ENCODE measurements around the gene PLEKHA5. TPM values are rescaled to one million over a fixed set of nuclear protein-coding genes. Genes with fewer than 3 reads are reported as not detected.
A peak's percentile ranks its signal among the peaks of the same experiment; 100 is the strongest.

The PLEKHA5 gene
- total and polyA plus RNA-seq, 4 donors, result 4.9 to 88.5 (median 20.9) TPM

DNA sequence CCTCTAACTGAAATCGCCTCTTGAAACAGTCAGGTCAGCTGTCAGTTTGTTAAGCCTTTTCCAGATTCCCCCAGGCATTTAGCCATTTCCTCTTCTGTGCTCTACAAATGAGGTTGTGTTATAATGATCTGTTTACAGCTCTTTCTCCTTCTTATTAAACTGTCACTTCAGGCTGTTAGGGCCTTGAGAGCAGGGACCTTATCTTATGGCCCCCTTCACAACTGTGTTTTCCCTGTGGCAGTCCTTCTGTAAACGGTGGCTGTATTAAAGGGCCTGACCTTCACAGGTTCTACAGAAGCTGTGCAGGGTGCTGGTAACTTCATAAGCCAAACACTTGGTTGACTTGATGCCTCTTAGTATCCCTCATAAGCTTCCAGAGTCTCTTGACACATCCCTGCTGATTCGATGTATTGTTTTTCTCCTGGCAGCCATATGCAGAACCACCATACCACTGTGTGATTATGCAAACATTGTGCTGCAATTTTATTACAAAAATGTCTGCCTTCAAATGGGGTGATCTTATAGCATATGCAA is 104.7 kb downstream of the PLEKHA5 start:
- Histone ChIP-seq H3K27ac (ENCODE audit: low read depth in 1 of 2, low read length in 1 of 2) (peak overlapping the region; percentile 52 to 75), H3K9me3 (ENCODE audit: control insufficient read depth in 4 of 4, insufficient read depth in 3 of 4, low read length in 3 of 4) (no peaks in the 10 kb centered on the region), H3K36me3 (ENCODE audit: control insufficient read depth in 4 of 4, insufficient read depth in 4 of 4, low read length in 4 of 4) (peaks cover 0 to 4% (median 0%) of the 10 kb centered on the region in 4 donors), H3K9ac (ENCODE audit: insufficient read depth in 1 of 2, low read length in 2 of 2) (no peak overlapping the region), H3K4me1 (ENCODE audit: control insufficient read depth in 5 of 5, insufficient read depth in 5 of 5, low read length in 5 of 5) (peaks cover 0 to 19% (median 12%) of the 10 kb centered on the region in 5 donors), H3K27me3 (ENCODE audit: control insufficient read depth in 3 of 3, insufficient read depth in 3 of 3, low read length in 2 of 3) (no peaks in the 10 kb centered on the region), H3K4me3 (no peak overlapping the region)
- TF ChIP-seq, protein P1, sequence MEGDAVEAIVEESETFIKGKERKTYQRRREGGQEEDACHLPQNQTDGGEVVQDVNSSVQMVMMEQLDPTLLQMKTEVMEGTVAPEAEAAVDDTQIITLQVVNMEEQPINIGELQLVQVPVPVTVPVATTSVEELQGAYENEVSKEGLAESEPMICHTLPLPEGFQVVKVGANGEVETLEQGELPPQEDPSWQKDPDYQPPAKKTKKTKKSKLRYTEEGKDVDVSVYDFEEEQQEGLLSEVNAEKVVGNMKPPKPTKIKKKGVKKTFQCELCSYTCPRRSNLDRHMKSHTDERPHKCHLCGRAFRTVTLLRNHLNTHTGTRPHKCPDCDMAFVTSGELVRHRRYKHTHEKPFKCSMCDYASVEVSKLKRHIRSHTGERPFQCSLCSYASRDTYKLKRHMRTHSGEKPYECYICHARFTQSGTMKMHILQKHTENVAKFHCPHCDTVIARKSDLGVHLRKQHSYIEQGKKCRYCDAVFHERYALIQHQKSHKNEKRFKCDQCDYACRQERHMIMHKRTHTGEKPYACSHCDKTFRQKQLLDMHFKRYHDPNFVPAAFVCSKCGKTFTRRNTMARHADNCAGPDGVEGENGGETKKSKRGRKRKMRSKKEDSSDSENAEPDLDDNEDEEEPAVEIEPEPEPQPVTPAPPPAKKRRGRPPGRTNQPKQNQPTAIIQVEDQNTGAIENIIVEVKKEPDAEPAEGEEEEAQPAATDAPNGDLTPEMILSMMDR (IDR thresholded peaks at IDR 0.05; ENCODE audit: control extremely low read depth, extremely low read depth), result no peak
- 27 to 39% methylated on average over 3 of the region's 3 CpGs for WGBS, 2 donors
- ATAC-seq (ENCODE audit: insufficient read depth, low FRiP score), result no peak
- DNase-seq, result peak in 2 of 3 donors; percentile 27 to 57

DNA sequence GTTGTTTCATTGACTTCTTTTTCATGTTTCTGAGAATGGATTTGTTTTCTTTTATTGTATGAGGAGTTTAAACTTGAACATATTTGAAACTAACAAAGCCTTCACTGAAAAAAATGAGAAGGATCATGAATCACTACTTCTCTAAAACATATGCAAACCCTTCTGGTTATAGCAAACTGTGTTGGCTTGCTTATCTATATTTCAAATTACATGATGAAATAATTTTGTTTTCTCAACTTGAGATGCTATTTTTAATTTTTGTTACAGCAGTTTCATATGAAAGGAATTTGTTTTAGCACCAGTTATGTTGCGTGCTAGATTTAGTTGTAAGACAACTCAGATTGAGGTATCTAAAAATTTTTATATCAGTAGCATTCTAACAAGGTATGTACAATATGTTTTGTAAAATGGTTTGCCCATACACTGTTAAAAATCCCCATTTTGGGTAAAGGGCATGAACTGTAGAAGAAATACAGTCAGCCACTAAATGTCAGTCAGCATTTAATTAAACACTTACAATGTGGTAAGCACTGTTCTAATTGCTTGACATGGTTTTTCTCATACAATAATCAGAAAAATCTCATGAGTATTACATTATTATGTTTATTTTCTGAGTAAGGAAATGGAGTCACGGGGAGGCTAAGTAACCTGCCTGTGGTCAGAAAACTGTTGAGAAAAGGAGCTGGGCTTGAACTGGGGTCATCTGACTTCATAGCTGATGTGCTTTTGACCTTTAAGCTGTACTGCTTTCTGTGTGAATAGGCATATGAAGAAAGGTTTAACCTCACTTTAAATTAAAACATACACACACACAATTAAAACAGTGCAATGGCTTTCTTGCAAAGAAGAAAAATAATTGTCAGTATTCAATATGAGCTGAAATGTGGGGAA is 105.7 kb downstream of the PLEKHA5 start:
- H3K9me3 ChIP-seq (ENCODE audit: control insufficient read depth in 4 of 4, insufficient read depth in 3 of 4, low read length in 3 of 4), result no peaks in the 10 kb centered on the region
- DNase-seq (no peak), ATAC-seq (ENCODE audit: insufficient read depth, low FRiP score) (no peak)
- no peaks in the 10 kb centered on the region for H3K27me3 ChIP-seq (ENCODE audit: control insufficient read depth in 3 of 3, insufficient read depth in 3 of 3, low read length in 2 of 3)
- peaks cover 0 to 3% (median 0%) of the 10 kb centered on the region in 4 donors for H3K36me3 ChIP-seq (ENCODE audit: control insufficient read depth in 4 of 4, insufficient read depth in 4 of 4, low read length in 4 of 4)
- WGBS, 2 donors, result 48 to 61% methylated on average over 2 of the region's 2 CpGs
- peaks cover 0 to 20% (median 14%) of the 10 kb centered on the region in 5 donors for H3K4me1 ChIP-seq (ENCODE audit: control insufficient read depth in 5 of 5, insufficient read depth in 5 of 5, low read length in 5 of 5)
- no peak overlapping the region for H3K9ac ChIP-seq (ENCODE audit: insufficient read depth in 1 of 2, low read length in 2 of 2)
- H3K4me3 ChIP-seq, result no peak overlapping the region
- TF ChIP-seq, protein P1 (IDR thresholded peaks at IDR 0.05; ENCODE audit: control extremely low read depth, extremely low read depth), result no peak
- H3K27ac ChIP-seq (ENCODE audit: low read depth in 1 of 2, low read length in 1 of 2), result peak overlapping the region in 1 of 2 donors; percentile 64

DNA sequence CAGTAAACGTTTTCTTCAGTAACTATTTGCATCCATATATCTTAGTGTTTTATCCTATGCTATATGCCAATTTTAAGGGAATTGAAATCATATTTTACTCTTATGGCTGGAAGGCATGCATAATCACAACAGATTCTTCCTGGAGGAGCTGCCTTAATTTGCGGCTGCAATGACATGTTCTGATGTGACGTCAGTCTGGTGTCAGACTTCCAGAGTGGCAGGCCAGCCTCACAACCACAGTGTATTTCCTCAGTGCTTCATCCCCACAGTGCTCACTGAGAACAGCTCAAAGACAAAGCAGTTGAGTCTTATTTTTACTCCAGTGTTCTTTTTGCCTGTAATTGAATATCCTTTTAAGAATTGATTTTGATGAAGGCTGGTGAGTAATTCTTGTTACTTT is 107.1 kb downstream of the PLEKHA5 start:
- 58 to 62% methylated on average over 3 of the region's 3 CpGs for WGBS, 2 donors
- TF ChIP-seq, protein P1 (IDR thresholded peaks at IDR 0.05; ENCODE audit: control extremely low read depth, extremely low read depth), result no peak
- H3K4me3 ChIP-seq, result no peak overlapping the region
- no peak overlapping the region for H3K9ac ChIP-seq (ENCODE audit: insufficient read depth in 1 of 2, low read length in 2 of 2)
- H3K27me3 ChIP-seq (ENCODE audit: control insufficient read depth in 3 of 3, insufficient read depth in 3 of 3, low read length in 2 of 3), result no peaks in the 10 kb centered on the region
- H3K4me1 ChIP-seq (ENCODE audit: control insufficient read depth in 5 of 5, insufficient read depth in 5 of 5, low read length in 5 of 5), result peaks cover 0 to 20% (median 14%) of the 10 kb centered on the region in 5 donors
- no peaks in the 10 kb centered on the region for H3K36me3 ChIP-seq (ENCODE audit: control insufficient read depth in 4 of 4, insufficient read depth in 4 of 4, low read length in 4 of 4)
- DNase-seq (no peak), ATAC-seq (ENCODE audit: insufficient read depth, low FRiP score) (no peak)
- no peaks in the 10 kb centered on the region for H3K9me3 ChIP-seq (ENCODE audit: control insufficient read depth in 4 of 4, insufficient read depth in 3 of 4, low read length in 3 of 4)
- no peak overlapping the region for H3K27ac ChIP-seq (ENCODE audit: low read depth in 1 of 2, low read length in 1 of 2)

Measured in lung (tissue), 12 donors.